Progenitor cell of endocrine pancreas (in vitro differentiated cells): ENCODE data around the gene NHSL2. TPM values are rescaled to one million over a fixed set of nuclear protein-coding genes. Genes with fewer than 3 reads are reported as not detected.

Experiments
- DNase-seq: peaks from one replicate; pipeline ENCODE4 v3.0.0; 2021; ENCODE audit warnings: low spot score; ENCODE audit not compliant: unreplicated experiment
- H3K27ac Mint-ChIP-seq: 2 replicates; pipeline ENCODE4 v1.8.0; 2021; ENCODE audit warnings: mild to moderate bottlenecking, moderate library complexity, mixed read lengths
- H3K27me3 Mint-ChIP-seq: 2 replicates; pipeline ENCODE4 v1.8.0; 2021; ENCODE audit warnings: mixed read lengths
- H3K36me3 Mint-ChIP-seq: 2 replicates; pipeline ENCODE4 v1.8.0; 2022; ENCODE audit warnings: mixed read lengths; ENCODE audit not compliant: insufficient read depth
- H3K4me1 Mint-ChIP-seq: 2 replicates; pipeline ENCODE4 v1.8.0; 2021; ENCODE audit warnings: low read depth, mixed read lengths
- H3K4me3 Mint-ChIP-seq: 2 replicates; pipeline ENCODE4 v1.8.0; 2021; ENCODE audit warnings: low read depth, mild to moderate bottlenecking, moderate library complexity, mixed read lengths
- H3K9me3 Mint-ChIP-seq: 2 replicates; pipeline ENCODE4 v1.8.0; 2021; ENCODE audit warnings: low read depth, mixed read lengths
- total RNA-seq: library from RNA; stranded (reverse); gene quantifications from 2 replicates; pipeline ENCODE4 v1.2.1, GENCODE V29; 2021
- TF ChIP-seq, protein P1 (sequence below): fragments of 200-600 bp; sonication (generic); IDR thresholded peaks from one replicate; pipeline ENCODE4 v1.5.0; 2021; ENCODE audit warnings: antibody characterized with exemption, mild to moderate bottlenecking; ENCODE audit not compliant: unreplicated experiment

NHSL2 gene
- total RNA-seq, 1 donor from 2014 or later, result 3.4 TPM

DNA sequence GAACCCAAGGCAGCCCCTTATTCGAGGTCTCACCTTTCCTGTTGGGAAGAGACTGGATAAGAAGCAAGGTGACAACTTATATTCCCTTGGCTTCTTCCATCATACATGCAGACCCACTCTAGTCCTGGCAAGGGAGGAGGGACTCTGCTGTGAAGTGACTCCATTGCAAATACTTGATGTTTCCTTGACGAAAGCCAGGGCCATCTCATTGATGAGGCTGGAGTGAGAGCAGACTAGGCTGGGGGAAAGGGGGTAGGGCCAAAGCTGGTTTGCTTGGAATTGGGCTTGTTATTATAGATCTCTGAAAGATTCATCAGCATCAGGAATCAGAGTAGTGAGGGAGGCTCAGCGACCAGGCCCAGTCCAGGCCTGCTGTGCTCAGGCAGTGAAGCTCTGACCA, 2.3 kb upstream of the NHSL2 start:
- H3K9me3 Mint-ChIP-seq, result peaks cover 5% of the 10 kb centered on the region
- no peaks in the 10 kb centered on the region for H3K36me3 Mint-ChIP-seq
- no peak for DNase-seq
- H3K27ac Mint-ChIP-seq, result no peak overlapping the region
- TF ChIP-seq, protein P1, sequence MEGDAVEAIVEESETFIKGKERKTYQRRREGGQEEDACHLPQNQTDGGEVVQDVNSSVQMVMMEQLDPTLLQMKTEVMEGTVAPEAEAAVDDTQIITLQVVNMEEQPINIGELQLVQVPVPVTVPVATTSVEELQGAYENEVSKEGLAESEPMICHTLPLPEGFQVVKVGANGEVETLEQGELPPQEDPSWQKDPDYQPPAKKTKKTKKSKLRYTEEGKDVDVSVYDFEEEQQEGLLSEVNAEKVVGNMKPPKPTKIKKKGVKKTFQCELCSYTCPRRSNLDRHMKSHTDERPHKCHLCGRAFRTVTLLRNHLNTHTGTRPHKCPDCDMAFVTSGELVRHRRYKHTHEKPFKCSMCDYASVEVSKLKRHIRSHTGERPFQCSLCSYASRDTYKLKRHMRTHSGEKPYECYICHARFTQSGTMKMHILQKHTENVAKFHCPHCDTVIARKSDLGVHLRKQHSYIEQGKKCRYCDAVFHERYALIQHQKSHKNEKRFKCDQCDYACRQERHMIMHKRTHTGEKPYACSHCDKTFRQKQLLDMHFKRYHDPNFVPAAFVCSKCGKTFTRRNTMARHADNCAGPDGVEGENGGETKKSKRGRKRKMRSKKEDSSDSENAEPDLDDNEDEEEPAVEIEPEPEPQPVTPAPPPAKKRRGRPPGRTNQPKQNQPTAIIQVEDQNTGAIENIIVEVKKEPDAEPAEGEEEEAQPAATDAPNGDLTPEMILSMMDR, result no peak
- H3K4me3 Mint-ChIP-seq, result no peak overlapping the region
- peaks cover 10% of the 10 kb centered on the region for H3K27me3 Mint-ChIP-seq
- H3K4me1 Mint-ChIP-seq, result no peaks in the 10 kb centered on the region

DNA sequence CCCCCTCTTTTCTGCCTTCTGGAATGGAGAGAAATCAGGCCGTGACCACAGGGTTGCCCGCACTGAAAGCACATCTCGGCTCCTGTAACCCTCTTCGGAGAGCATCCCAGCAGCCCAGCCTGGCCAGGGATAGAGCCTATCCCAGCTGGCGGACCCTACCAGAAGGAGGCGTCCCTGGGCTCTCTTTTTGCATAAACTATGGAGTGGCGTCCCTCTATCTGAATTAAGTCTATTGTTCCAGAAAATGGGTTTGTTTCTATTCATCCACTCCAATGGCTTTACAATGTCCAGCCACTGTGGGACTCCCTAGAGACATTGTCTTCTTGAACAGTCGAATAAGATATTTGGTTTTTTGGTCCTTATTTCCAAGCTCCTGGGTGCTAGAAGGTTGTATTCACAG, 689 bp upstream of the NHSL2 start:
- H3K27me3 Mint-ChIP-seq, result peaks cover 10% of the 10 kb centered on the region
- H3K4me3 Mint-ChIP-seq, result peak overlapping the region; percentile 73
- no peak for DNase-seq
- H3K27ac Mint-ChIP-seq, result no peak overlapping the region
- H3K4me1 Mint-ChIP-seq, result no peaks in the 10 kb centered on the region
- TF ChIP-seq, protein P1, result peak; percentile 32
- H3K36me3 Mint-ChIP-seq, result no peaks in the 10 kb centered on the region
- peaks cover 10% of the 10 kb centered on the region for H3K9me3 Mint-ChIP-seq

DNA sequence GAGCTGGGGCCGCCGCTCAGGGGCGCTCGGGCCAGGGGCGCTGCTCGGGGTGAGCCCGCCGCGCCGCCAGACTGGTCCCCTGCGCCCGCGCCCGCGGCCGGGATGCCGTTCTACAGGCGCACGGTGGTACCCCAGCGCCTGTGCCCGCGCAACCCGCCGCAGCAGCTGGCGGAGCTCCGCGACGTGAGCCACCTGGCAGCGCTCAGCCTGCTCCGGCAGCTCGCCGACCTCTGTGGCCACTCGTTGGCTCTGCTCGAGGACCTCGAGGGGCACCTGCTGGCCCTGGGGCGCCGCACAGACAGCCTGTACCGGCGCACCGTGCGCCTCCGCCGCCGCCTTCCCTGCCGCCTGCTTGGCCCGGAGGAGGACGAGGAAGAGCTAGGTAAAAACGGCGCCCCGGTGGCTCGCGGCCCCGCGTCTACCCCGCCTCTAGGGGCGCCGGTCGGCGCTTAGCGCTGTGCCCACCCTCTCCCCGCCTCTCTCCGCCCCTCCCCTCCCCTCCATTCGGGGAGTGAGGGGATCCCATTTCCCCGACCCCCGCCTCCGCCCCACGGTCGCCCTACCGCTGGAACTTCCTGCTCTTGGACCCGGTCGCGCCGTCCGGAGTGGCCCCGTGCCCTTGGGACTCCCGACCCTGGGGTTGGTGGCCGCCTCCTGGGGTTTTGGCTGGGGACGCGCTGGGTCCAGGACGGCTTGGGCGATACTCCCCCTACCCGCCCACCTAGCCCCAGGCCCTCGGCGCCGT, 513 bp downstream of the NHSL2 start:
- Mint-ChIP-seq H3K27me3 (peaks cover 10% of the 10 kb centered on the region), H3K36me3 (no peaks in the 10 kb centered on the region), H3K4me1 (no peaks in the 10 kb centered on the region), H3K9me3 (peaks cover 6% of the 10 kb centered on the region), H3K27ac (no peak overlapping the region), H3K4me3 (peak overlapping the region; percentile 68)
- DNase-seq, result peak; percentile 23
- TF ChIP-seq, protein P1, result peak; percentile 60

DNA sequence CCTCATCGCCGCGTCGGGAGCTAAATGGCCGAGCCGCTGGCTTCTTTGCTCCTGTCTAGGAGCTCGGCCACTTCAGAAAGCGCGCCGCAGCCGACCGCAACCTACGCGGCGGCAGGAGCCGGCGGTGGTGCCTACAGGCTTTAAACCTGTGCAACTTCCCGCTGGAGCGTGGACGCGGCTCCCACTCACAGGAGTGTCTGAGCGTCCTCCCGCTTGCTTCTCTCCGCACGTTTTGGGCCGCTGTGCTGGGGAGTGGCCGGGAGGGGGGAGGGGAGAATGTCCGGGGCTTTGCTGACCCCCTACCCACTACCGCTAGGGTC, 1.0 kb downstream of the NHSL2 start:
- H3K36me3 Mint-ChIP-seq, result no peaks in the 10 kb centered on the region
- peak overlapping the region; percentile 68 for H3K4me3 Mint-ChIP-seq
- DNase-seq, result no peak
- H3K4me1 Mint-ChIP-seq, result no peaks in the 10 kb centered on the region
- H3K27ac Mint-ChIP-seq, result no peak overlapping the region
- peaks cover 10% of the 10 kb centered on the region for H3K27me3 Mint-ChIP-seq
- peaks cover 6% of the 10 kb centered on the region for H3K9me3 Mint-ChIP-seq
- TF ChIP-seq, protein P1, result no peak

DNA sequence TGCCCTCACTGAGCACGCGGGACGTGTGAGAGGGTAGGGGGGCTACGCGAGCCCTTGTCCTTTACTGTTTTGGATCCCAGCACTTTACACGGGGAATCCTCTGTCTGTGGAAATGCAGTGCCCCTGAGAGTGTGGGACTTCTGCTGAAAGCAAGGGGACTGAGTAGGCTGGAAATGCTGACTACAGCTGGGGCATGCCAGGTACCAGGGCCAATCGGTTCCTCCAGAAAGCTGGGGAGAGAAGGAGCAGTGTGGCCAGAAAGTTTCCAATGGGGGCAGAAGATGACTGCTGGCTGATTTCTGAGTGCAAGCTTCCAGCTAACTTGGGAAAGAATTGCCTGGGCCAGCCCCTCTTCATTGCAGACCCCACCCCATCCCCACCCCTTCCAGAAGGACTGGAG, 1.5 kb downstream of the NHSL2 start:
- no peaks in the 10 kb centered on the region for H3K36me3 Mint-ChIP-seq
- TF ChIP-seq, protein P1, result no peak
- no peaks in the 10 kb centered on the region for H3K4me1 Mint-ChIP-seq
- no peak for DNase-seq
- H3K27me3 Mint-ChIP-seq, result peaks cover 10% of the 10 kb centered on the region
- H3K9me3 Mint-ChIP-seq, result peaks cover 6% of the 10 kb centered on the region
- H3K27ac Mint-ChIP-seq, result no peak overlapping the region
- H3K4me3 Mint-ChIP-seq, result peak overlapping the region; percentile 68
